RKO (cell line): ENCODE data around the gene JARID2.
"Not testable (repeated sequence)": the region's sequence is repeated elsewhere in the genome, so short reads cannot be mapped to it uniquely, and the experiment has no call there.

Source experiments
- DNase-seq: peaks from one replicate; pipeline ENCODE4 v3.0.0-alpha.2; 2016; ENCODE audit warnings: low spot score

The JARID2 gene

DNA sequence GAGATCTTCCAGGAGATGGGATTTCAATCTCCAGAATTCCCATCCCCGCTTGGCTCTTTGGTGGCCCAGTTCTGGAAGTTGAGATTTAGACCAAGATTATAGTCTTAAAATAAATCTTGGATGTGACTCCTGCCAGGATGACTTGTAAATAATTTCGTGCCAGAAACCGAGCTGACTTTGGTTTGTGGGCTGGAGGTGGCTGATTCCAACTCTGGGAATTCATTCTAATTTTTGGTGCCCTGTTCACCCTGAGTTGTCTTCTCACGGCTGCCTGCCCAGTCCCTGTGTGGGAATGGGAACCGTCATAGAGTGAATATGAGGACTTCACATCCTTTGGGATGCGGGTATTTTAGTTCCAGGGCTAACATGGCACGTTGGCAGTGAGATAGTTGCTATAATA is 64.8 kb downstream of the JARID2 start:
- no peak for DNase-seq

DNA sequence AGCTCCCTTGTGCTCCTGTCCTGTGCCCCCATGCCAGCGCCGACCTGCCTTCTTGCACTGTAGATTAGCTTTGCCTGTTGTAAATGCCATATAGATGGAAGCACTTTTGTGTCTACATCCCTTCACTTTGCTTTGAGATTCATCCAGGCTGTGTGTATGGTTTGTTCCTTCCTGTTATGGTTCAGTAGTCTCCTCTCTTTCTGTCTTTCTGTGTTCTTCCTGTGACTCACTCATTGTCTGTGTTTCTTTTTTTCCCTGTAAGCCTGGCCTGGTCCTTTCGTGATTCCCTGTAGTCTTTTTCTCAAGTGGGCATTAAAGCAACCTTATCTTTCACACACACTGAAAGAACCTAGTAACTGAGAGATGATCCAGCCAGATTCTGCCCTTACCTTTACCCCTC is 66.6 kb downstream of the JARID2 start:
- DNase-seq = no peak

DNA sequence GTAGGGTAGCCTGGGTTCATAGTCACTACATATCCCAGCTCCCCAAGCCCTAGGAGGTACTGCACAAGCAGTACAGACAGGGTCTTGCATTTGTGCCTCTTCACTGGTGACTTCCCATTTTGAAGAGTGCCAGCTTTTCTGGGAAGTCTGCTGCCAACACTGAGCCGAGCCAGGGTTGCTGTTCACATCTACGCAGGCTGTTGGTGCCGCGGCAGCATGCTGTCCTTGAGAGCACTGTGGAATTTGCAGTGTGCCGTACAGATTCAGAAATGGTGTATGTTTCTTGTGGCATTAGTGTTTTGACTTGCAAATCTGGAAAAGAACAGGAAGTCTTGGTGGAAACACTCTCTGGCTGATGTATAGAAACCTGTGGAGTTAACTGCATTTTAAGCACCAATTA is 67.5 kb downstream of the JARID2 start:
- no peak for DNase-seq

DNA sequence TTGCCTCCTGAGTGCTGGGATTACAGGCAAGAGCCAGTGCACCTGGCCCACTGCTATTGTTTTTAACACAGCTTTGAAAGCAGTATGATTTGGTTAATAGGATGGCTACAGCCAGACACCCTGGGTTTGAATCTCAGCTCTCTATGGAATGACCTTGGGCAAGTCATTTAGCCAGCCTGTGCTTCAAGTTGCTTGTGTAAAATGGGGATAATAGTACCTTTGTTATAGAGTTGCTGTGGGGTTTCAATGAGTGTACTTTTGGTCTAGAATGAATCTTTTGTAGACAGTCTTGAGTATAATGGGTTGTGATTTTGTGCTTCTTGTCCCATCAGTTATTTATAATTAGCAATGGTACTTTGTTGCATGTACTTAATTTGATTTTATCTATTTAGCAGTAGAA is 70.9 kb downstream of the JARID2 start:
- no peak for DNase-seq

DNA sequence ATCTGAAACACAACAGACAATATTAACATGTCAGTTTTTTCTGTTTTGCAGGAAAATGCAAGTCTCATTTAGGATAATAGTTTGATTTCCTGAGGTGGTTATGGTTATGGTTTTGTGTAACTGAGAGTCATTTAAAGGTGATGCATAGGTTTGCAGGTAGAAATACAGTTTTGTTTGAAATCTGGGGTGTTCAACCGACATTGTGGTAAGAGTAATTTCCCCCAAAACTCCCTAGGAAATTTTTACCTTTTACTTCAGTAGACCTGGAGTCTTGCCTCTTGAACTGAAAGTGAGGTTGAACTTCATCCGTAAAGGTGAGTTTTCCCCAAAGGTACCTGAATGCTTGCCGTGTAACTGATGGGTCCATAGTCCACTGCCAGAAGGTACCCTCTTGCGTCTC is 71.4 kb downstream of the JARID2 start:
- DNase-seq = no peak

DNA sequence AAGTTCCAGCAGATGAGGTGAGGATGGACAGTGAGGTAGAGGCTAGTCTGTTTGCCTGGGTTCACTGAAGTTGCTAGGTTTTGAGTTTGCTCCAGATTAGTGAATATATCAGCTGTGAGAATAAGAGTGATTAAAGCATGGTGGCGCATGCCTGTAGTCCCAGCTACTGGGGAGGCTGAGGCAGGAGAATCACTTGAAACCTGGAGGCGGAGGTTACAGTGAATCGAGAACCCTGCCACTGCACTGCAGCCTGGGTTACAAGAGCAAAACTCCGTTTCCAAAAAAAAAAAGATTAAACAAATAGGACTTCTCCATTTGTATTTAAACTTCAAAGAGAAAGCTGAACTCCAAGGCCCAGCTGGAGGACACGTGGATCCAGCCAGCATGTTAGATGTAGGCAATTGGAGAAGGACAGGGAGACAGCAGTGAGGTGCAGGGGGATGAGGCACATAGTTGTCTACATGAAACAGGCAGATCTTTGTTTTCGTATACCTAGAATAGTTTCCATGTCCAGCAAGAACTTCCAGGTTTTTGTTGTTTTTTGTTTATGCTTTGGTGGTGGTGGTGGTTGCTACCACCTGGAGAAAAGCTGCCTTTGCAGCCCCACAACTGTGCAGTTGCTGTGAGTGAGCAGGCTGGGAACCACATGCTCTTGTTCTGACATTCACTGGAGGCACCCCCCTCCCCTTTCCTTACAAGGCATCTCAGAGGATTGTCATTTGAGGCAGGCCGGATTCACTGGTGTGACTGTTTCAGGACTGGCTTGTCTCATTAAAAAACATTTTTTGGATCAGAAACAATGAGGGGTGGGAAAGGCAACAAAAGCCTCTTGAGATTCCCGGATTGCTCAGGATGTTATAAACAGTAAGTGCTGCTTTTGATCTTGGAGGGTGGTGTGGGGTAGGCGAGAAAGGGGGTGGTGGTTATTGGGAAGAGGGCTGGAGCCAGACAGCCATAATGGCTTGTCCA is 72.3 kb downstream of the JARID2 start:
- no peak for DNase-seq

DNA sequence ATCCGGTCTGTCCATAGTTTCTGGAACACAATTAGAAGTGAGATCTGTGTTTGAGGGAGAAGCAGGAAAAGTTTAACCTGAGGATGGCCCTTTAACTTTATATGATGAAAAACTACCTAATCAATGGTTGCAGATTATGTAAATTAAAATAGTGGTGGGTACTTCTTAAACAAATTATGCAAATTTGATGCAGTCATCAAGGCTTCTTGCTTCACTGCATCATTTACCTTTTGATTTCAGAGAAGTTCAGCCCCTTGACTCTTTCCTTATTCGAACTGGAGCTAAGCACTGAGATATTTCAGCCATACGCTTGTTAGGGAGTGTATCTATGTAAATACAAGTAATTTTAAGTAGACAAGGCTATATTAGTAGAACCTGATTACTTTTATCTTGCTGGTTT is 73.8 kb downstream of the JARID2 start:
- DNase-seq = no peak

DNA sequence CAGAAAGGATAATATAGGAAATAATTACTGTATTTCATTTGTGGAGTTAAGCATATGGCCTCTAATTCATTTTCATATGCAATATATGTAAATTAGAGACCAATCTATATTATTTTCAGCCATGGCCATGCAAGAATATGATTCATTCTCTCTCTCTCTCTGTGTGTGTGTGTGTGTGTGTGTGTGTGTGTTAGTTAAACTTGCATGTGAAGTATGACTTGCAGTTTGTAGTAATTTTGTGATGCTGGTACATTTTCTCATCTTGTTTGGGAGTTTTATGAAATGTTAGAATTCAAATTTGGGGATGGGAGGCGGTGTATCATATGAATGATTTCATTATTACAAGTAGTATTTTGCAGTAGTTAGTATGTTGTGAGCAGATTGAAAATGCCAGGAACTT is 74.8 kb downstream of the JARID2 start:
- DNase-seq = no peak

DNA sequence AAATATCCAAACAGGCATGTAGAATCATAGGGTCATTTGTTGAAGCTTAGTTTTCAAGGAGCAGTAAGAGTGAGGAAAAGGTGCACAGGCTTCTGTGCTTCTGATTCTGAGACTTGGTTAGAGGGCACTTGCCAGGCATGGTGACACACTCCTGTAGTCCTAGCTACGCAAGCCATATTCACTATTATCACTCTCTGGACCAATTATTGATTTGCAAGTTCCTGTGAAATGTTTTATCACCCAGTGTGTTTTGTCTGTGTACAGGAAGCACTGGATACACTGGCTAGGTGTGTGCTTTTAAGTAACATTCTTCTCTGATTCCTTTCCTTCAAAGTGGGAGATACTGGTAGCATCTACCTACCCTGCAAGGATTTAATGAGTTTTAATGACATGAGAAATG is 76.3 kb downstream of the JARID2 start:
- no peak for DNase-seq

DNA sequence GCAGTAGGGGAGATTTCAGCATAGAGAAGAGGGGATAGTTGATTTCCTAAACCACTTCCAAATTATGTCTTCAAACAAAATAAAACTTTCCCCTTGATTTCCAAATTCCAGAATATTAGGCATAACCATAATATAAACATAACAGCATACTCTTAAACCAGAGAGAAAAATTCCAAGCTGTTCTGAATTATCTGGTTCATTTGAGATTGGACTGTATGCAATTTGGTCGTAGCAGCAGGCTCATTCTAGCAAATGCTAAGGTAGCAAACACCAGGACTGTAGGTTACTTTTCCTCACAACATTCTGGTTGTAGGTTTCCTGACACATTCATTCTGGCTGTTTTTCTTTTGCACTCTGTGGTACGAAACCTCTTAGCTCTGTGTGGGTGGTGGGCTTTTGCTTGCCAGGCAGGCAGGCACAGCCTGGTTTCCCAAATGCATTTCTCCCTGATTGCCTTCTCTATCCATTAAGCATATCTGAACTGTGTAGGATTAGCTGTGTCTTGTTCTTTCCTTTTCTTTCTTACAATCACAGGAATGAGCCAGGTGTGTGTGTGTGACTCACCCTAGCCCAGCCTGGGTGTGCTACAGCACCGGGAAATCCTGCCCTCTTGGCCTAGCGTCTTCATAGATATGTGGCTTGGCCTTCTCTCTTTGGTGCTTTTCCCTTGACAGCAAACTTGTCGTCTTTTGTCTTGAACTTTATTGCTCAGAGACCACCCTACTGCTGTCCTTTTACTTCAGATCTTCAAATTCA is 77.1 kb downstream of the JARID2 start:
- no peak for DNase-seq

DNA sequence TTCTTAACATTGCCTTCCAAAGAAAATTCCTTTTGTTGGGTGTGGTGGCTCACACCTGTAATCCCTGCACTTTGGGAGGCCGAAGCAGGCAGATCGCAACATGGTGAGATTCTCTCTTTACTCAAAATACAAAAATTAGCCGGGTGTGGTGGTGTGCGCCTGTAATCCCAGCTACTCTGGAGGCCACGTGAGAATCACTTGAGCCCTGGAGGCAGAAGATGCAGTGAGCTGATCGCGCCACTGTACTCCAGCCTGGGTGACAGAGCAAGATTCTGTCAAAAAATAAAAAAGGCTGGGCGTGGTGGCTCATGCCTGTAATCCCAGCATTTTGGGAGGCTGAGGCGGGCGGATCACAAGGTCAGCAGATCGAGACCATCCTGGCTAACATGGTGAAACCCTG is 77.7 kb downstream of the JARID2 start:
- DNase-seq = not testable (repeated sequence)

DNA sequence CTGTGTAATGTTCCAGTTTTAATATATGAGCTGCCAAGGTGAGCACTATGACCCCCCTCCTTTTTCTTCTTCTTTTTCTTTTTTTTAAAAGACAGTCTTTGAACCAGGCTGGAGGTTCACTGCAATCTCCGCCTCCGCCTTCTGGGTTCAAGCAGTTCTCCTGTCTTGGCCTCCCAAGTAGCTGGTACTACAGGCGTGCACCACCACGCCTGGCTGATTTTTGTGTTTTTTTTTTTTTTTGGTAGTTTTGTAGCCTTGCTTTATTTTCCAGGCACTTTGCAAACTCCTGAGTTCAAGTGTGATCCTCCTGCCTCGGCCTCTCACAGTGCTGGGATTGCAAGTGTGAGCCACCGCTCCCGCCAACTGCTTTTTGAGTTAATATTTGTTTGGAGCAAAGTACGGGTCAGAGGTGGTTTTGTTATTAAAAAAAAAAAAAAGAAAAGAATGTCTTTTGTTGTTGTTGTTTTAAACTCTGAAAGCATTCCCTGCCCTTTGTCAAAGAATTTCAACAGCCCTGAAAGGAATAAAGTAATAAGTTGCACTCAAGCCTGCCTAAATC is 78.6 kb downstream of the JARID2 start:
- DNase-seq = no peak

DNA sequence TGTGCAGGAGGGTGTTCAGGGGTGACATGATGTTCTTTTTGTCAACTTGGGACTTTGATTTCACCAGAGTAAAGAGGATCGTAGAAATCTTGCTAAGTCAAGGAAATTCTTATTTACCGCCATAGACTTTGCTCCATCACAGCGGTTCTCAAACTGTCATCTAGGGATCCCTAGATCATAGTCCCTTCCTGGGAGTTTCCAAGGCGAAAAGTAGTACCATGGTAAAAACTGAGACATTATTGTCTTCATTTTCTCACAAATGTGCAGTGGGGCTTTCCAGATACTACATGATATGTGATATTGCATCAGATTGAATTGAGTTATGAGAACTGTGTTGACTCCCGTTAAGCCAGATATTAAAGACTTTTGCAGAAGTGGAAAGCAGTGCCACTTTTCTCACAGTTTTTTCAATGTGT is 79.7 kb downstream of the JARID2 start:
- no peak for DNase-seq

DNA sequence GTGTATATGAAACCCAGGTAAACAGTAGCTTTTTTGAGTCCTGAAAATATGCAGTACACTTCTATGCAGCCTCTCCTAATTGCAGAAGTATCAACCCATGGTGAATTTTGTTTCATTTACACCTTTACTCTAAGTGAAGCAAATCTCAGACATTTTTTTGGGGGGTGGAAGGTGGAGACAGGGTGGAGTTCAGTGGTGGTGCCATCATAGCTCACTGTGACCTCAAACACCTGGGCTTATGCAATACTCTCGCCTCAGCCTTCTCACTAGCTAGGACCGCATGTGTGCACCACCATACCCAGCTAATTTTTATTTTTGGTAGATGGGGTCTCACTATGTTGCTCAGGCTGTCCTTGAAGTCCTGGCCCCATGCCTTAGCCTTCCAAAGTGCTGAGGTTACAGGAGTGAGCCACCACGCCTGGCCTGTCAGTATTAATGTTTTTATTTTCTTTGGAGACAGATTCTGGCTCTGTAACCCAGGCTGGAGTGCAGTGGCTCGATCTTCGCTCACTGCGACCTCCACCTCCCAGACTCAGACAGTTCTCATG is 80.3 kb downstream of the JARID2 start:
- DNase-seq = no peak

DNA sequence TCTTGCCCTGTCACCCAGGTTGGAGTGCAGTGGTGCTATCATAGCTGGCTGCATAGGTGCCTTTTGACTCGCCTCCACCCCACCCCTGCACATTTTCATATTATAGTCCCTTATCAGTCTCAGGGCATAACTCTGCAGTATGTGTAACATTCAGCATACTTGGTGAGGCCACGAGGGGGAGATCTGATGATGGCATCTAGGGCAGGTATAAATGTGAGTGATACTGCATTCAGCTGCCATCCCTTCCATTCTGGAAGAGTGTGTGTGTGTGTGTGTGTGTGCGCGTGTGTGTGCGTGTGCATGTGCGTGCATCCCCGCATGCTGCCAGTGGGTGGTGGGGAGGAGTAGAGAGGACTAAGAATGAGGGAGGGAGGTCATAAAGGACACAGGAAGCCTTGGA is 81.4 kb downstream of the JARID2 start:
- DNase-seq = no peak

DNA sequence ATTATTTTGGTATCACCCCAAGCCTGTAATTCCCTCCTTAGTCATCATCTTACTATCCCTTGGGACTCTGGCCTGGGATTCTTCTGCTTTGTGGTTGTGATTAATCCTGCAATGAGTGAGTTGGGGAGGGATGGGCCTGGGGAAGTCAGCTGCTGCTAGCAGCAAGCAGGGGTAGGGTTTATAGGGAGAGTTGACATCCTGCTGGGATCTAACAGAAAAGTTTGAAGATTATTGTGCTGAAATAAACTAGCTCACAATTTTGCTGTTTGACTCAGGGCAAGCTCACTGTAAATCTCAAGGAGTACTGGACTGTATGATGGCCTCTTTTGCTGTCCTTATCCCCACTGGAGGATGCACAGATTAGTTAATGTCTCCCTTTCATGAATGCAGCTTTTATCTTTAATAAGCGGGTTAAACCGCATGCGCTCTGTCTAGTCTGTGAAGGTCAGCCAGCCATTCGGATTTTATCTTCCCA is 83.4 kb downstream of the JARID2 start:
- DNase-seq = peak; percentile 9

DNA sequence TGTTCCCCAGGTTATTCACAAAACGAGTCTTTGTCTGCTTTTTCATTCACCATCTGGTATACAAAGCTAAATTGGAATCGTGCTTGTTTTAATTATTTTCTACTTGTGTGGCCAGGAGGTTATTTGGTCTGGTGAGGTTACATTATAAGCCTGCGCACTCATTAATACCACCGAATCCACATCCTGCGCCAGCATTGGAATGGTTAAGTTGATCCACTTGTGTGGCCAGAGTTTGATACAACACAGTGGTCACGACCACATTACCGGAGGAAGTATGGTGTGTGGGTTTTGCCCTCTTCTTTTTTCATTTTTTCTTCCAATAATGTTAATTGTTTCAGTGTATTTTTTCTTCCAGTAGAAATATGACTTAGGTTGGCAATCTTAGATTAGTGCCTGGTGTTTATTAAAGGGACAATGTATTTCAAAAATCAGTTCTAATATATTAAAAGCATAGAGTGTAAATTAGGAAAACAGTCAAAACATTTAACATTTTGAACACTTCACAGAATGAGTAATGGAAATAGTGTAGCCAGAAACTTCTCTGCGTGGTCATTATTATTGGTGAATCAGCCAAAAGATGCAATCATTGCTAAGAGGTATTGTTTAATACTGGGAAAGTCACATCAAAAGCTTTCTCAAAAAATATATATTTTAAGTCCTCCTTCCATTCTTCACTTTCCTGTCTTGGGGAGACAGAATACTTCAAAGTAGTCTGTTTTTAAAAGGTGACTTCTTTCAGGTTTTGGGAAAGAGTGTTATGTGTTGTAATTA is 84.5 kb downstream of the JARID2 start:
- no peak for DNase-seq

DNA sequence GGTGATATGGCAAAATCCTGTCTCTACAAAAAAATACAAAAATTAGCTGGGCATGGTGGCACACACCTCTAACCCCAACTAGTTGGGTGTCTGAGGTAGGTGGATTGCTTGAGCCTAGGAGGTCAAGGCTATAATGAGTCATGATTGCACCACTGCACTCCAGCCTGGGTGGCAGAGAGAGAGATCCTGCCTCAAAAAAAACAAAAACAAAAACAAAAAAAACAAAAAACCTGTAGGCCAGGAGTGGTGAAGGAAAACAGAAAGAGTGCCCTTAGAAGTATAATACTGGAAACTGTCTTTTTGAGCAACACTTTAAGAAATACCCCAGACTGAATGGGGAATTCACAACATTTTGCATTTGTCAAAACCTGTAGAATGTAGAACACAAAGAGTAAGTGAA is 85.3 kb downstream of the JARID2 start:
- no peak for DNase-seq

DNA sequence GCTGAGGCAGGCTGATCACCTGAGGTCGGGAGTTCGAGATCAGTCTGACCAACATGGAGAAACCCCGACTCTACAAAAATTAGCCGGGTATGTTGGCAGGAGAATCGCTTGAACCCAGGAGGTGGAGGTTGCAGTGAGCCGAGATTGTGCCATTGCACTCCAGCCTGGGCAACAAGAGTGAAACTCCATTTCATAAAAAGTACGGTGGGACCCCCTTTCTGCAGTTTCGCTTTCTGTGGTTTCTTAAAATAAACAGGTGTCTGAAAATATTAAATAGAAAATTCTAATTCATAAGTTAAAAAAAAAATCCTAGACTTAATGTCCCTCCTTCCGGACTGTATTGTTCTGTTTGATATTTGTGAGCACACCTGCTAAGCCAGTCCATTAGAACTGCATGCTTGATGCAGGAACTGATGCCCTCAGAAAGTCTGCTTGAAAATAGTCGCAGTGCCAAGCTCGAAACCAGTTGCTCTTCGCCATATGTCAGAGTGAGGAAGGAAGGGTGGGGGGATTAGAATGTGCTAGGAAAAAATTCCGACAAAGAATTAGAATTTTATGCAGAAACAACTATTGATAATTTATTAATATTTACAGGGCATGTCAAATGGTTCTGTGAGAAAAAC is 85.9 kb downstream of the JARID2 start:
- no peak for DNase-seq

DNA sequence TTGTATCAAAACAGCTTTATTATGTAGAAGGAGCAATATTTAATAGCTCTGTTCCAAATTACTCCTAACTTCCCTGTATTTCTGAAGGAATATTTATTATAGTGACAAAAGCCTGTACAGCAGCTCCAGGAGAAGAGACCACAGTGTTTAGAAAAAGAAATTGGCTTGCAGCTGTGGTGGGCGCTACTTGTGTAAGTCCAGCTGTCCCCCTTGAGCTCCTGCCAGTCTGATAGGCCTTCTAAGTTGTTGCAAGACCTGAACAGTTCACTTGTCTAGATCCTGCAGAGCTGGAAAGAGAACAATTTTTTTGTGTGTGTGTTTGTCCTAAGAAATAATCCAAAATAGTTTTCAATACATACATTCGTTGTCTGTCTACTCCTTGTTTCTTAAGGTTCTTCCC is 86.6 kb downstream of the JARID2 start:
- DNase-seq = no peak

DNA sequence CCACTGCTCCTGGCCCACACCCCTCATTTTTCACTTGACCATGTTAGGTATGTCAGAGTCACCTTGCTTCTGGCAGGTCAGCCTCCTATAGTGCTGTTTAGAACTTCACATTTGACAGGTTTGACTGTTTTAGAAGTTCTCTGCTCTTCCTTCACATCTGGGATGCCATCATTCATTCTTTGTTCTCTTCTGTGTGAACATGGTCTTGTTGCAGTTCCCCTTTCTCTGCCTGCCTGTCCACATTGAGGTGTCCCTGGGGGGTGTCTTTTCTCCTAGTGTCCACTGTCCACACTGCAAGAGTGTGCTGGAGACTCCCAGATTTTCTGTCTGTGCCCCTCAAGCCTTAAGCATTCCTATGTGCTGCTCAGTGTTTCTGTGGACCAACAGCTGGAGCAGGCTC is 89.5 kb downstream of the JARID2 start:
- no peak for DNase-seq
